Stimulated activated CD8-positive, alpha-beta memory T cell treated with anti-CD3 and anti-CD28 coated beads, Interleukin-15, amount 100 ng/mL, for 24 hours (primary cell): Measurements from ENCODE around the gene EEF1A2.

ENCODE experiments used
- DNase-seq: peaks from one replicate; pipeline ENCODE4 v3.0.0-alpha.2; 2020; ENCODE audit warnings: low read depth

Gene EEF1A2

DNA sequence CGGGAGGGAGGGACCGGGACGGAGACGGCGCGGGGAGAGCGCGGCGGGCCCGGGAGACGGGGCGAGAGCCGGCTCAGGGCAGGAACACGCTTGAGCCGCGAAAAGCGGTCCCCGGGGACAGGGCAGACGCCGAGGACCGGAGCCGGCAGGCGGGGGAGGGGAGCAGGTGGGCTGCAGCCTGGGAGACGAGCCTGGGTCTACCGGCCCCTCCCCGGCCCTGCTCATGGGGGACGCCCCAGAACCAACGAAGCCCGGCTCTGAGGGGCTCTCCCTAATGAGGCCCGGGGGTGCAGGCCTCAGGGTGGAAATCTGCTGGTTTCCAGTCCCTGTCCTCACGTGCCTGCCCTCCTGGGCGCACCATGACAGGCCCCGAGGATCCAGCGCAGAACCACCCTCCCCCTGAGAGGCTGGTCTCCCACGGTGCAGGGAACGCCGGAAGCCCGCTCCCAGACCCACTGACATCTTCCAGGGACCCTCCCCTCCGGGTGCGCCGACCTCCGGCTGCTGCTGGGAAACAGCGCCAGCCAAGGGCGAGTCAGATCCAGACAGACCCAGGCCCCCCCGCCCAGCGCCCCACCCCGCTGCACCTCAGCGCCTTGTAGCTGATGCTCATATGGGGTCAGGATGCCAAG is 571 bp upstream of the EEF1A2 start:
- no peak for DNase-seq

- DNase-seq = no peak
These were observed 642 bp downstream of the EEF1A2 start for GRCh38 chr20:63497946-63498935.

DNA sequence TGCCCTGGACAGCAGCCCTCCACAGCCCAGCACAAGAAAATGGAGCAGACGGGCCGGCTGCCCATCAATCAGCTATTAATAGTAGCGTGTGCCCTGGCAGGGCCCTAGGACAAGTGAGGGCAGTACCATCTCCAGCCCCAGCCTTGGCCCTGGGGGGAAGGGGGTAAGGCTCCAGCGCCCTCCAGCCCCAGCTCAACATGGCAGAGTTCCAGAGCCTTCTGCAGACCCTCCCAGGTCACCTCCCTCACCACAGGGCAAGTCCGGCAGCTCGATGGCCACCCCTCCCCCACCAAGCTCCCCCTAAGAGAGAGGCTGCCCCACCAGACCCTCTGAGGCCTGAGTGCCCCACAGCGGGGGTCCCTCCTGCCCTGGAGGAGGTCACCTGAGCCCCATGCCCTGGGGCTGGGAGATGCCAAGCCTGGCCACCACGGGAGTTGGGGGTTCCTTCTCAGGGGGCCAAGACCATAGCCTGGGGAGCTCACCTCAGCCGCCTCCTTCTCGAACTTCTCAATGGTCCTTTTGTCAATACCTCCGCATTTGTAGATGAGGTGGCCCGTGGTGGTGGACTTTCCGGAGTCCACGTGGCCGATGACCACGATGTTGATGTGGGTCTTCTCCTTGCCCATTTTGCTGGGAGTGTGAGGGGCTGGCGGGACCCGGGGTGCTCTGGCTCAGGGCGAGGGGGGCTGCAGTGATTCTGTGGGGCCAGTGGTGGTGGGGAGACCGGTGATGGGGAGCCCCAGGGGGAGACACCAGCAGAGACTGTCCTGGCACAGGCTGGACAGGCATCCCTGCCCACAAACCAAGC is 1.5 kb downstream of the EEF1A2 start:
- no peak for DNase-seq

DNA sequence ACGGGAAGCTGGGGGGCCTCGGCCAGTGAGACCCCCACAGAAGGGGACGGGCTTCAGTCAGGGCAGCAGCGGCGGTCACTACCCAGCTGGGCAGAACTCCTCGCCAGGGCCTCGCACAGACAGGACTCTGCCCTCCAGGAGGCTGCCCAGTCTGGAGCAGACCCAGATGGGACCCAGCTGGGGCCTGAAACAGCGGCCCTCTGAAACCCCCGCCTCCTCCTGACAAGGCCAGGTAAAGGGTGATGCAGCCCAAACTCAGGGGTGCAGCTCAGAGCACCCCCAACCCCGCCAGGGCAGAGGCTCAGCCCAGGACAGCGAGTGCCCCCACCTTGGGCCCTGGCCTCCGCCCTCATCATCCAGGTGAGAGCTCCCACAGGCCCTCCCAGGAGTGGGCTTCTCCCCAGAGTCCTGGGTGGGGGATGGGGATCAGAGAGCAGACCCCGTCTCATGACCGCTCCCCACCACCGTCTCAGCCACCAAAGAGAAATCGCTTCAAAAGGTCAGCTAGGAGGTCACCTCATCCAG is 2.2 kb downstream of the EEF1A2 start:
- no peak for DNase-seq

GRCh38 chr20:63495741-63496595 is 2.9 kb downstream of the EEF1A2 start:
- peak; percentile 66 for DNase-seq

- no peak for DNase-seq
These were observed 3.6 kb downstream of the EEF1A2 start for GRCh38 chr20:63495167-63495720.

DNA sequence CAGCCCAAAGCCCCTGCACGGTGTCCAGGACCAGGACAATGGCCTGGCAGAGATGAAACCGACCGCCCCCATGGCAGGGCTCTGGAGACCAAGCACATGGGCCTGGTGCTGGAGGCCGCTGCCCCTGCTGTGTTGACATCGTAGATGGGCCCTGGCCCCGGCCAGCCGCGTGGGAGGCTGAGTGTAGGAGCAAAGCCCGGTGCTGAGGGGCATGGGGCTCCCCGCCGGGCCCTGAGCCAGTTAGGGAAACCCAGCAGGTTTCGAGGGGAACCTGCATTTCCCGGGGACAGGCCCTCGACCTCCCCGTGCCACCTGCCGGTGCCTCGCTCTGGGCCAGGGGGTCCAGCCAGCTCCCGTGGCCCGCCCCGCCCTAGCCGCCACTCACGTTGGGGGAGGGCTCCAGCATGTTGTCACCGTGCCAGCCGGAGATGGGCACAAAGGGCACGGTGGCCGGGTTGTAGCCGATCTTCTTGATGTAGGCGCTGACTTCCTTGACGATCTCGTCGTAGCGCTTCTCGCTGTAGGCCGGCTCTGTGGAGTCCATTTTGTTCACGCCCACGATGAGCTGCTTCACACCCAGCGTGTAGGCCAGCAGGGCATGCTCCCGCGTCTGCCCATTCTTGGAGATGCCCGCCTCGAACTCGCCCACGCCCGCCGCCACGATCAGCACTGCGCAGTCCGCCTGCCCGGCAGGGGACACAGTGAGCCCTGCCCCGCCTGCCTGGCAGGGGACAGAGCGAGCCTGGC is 4.3 kb downstream of the EEF1A2 start:
- DNase-seq = no peak

DNA sequence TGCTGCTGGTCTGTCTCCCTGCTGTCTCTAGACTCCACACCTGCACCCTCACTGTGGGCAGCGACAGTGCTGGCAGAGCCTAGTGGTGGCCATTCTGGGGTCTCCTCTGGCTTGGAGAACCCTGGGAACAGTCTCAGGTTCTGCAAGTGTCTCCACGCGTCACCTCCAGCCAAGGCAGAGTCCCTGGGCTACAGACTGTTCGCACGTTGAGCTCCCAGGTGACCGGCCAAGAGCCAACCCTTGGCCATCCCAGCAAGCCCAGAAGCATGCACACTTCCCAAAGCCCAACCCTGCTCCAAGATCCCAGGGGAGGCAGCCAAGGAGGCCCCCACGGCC is 4.8 kb downstream of the EEF1A2 start:
- no peak for DNase-seq

GRCh38 chr20:63493563-63494020 is 5.3 kb downstream of the EEF1A2 start:
- no peak for DNase-seq

DNA sequence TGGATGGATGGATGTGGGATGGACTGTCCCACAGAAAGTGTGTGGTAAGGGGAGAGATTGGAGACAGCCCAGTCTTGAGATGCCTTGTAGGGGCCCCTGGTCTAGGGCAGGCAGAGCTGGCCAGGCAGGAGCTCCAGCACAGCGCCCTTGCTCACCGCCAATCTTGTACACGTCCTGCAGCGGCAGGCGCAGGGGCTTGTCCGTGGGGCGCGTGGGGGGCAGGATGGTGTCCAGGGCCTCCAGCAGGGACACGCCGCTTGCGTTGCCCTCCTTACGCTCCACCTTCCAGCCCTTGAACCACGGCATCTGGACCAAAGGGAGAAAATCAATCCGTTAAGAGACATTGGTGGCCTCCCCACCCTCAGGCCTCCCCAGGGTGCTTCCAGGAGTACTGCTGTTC is 5.9 kb downstream of the EEF1A2 start:
- no peak for DNase-seq

- no peak for DNase-seq
These were observed 6.4 kb downstream of the EEF1A2 start for GRCh38 chr20:63492518-63492917.

GRCh38 chr20:63491635-63492230 is 7.2 kb downstream of the EEF1A2 start:
- no peak for DNase-seq

DNA sequence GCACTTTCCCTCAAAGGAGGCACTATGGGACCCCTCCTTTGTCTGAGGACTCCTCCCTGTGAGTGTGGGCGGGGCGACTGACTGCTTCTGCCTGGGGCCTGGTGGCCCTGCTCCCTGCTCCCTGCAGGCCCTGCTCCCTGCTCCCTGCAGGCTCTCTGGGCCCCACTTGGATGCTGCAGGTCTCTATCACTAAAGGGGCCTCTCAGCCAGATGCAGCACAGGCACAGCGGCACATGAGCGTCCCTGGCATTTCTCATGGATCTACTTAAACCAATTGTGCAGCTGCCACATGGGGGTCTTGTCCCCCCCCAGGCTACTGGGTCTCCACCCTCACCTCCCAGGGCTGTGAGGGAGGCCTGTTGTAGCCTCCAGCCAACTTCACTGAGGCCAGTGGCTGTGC is 7.8 kb downstream of the EEF1A2 start:
- DNase-seq = no peak

- DNase-seq = no peak
These were observed 8.5 kb downstream of the EEF1A2 start for GRCh38 chr20:63490416-63490815.

DNA sequence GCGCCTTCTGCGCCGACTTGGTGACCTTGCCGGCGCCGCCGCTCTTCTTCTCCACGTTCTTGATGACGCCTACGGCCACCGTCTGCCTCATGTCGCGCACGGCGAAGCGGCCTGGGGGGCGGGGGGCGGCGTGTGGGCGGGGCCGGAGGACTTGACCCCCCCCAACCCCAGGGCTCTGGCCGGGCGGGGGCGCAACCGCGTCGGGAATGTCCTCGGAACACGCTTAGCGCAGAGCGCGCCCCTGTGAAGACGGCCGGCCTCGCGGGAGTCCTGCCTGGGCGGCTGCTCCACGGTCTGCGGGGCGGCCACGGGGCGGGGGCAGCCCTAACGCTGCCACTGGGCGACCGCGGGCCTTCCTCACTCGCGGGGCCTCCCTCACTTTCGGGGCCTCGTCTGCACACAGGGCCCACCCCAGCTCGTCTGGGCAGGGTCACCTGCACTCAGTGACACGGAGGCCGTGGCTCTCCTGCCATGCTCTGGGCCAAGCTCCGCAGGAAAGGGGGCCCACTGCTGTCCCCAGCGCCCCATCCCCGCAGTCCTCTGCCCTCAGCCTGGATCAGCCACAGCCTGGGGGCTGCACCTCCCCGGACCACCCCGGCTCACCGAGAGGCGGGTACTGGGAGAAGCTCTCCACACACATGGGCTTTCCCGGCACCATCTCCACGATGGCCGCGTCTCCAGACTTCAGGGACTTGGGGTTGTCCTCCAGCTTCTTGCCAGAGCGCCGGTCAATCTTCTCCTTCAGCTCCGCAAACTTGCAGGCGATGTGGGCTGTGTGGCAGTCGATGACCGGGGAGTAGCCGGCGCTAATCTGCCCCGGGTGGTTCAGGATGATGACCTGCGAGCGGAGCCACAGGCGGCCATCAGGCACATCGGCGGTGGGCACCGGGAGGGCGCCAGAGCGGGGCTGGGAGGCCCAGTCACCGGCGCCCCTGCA is 10.3 kb downstream of the EEF1A2 start:
- no peak for DNase-seq

DNA sequence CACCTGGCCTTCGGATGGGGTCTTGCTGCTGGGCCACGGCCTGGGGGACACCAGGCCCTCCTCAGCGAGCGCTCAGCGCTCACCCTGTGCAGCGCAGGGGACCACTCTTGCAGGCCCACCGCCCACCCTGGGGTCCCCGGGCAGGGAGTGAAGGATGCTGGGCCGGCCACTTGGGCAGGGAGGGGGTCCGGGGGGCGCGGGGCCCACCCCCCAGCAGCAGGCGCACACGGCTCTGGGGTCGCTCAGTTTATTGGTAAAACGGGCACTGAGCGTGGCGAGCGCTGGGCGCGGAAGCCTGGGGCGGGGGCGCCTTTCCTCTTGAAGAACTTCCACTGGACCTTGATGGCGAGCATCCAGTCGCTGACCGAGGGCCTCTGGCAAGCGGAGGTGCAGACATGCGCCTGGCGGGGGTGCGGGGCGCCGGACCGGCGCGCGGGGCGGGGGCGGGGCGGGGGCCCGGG is 11.1 kb downstream of the EEF1A2 start:
- no peak for DNase-seq

DNA sequence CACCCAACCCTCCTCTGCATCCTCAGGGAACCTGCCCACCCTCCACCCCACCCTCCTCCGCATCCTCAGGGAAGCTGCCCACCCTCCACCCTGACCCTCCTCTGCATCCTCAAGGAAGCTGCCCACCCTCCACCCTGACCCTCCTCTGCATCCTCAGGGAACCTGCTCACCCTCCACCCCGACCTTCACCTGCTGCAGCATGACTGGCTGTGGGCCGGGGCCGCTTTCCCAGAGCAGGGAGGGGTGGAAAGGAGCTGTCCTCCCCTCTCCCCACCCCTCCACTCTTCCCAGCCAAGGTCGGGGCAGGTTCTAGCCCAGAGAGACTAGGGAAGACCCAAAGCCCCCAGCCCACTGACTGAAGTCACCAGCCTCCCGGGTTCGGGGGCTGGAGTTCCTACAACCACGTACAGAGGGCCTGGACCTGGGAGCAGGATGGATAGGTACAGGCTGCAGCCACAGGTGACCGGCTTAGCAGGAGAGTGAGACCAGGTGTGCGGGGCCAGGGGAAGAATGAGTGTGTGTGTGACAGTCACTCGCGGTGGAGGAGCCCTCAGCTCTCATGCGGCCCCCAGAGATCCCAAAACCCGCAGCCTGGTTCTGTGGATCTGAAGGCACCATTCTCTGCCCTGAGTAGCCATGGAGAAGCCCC is 11.6 kb downstream of the EEF1A2 start:
- no peak for DNase-seq

DNA sequence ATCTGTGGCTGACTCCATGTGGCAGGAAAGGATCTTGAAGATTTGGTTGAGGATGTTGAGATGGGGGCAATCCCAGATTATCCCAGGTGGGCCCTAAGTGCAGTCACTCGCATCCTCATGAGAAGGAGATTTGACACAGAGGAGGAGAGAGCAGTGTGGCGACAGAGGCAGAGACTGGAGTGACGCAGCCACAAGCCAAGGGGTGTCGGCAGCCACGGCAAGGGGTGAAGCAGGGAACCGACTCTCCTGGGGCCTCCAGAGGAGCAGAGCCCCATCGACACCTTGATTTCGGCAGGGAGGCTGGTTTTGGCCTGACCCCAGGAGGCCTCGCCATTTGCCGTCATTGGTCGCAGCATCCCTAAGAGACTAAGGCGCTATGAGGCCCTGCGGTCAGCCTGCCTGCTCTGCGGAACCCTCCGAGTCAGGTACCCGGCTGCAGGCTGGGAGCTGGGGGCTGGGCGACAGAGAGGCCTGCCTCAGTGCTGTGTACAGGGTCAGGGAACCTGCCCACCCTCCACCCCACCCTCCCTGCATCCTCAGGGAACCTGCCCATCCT is 12.5 kb downstream of the EEF1A2 start:
- no peak for DNase-seq
